NCI-H82 (cell line): ENCODE measurements around the gene FAM89B.
A peak's percentile ranks its signal among the peaks of the same experiment; 100 is the strongest.

Source experiments
- DNase-seq: peaks from one replicate; lab custom pipeline; 2025; lab: John Stamatoyannopoulos, UW

Gene FAM89B

GRCh38 chr11:65610404-65610803 lies 38.1 kb downstream of the FAM89B start:
- no peak for DNase-seq

- DNase-seq: no peak
Observed at GRCh38 chr11:65611028-65611757, 38.9 kb downstream of the FAM89B start.

GRCh38 chr11:65611758-65612603 lies 39.6 kb downstream of the FAM89B start:
- DNase-seq: no peak

GRCh38 chr11:65612691-65613090 lies 40.4 kb downstream of the FAM89B start:
- DNase-seq: no peak

- DNase-seq: no peak
Observed at GRCh38 chr11:65613091-65613928, 41.0 kb downstream of the FAM89B start.

- peak; percentile 100 for DNase-seq
Observed at GRCh38 chr11:65615229-65615949, 43.1 kb downstream of the FAM89B start, which contains the start of gene PCNX3. PCNX3 (plus strand) TSS chr11:65615776; CDS start chr11:65616312, 536 bp downstream.

GRCh38 chr11:65615950-65616574 lies 43.7 kb downstream of the FAM89B start:
- DNase-seq: peak; percentile 51

- DNase-seq: no peak
Observed at GRCh38 chr11:65616575-65617001, 44.2 kb downstream of the FAM89B start.

GRCh38 chr11:65617136-65617850 lies 45.0 kb downstream of the FAM89B start:
- no peak for DNase-seq

GRCh38 chr11:65617990-65618751 lies 45.8 kb downstream of the FAM89B start:
- no peak for DNase-seq

GRCh38 chr11:65618763-65619162 lies 46.4 kb downstream of the FAM89B start:
- DNase-seq: no peak

GRCh38 chr11:65619281-65619928 lies 47.1 kb downstream of the FAM89B start:
- no peak for DNase-seq

GRCh38 chr11:65620666-65621065 lies 48.3 kb downstream of the FAM89B start:
- DNase-seq: no peak

- DNase-seq: no peak
Observed at GRCh38 chr11:65621460-65621859, 49.1 kb downstream of the FAM89B start.

- no peak for DNase-seq
Observed at GRCh38 chr11:65622011-65622410, 49.7 kb downstream of the FAM89B start.

GRCh38 chr11:65623177-65623576 lies 50.8 kb downstream of the FAM89B start:
- DNase-seq: no peak
